Testis (tissue), 3 donors: Measurements from ENCODE around the gene PLCL2. TPM values are rescaled to one million over a fixed set of nuclear protein-coding genes. Genes with fewer than 3 reads are reported as not detected.

ENCODE experiments used
- DNase-seq: peaks from one replicate; pipeline ENCODE4 v3.0.0-alpha.2; 2019
- H3K27ac ChIP-seq, 2 donors: fragments of 200-600 bp; sonication (generic); one replicate each; pipeline ENCODE4 v1.5.1; 2019
- H3K27me3 ChIP-seq: fragments of 200-600 bp; sonication (generic); one replicate; pipeline ENCODE4 v1.5.1; 2019
- H3K36me3 ChIP-seq: fragments of 200-600 bp; sonication (generic); one replicate; pipeline ENCODE4 v1.5.1; 2017; ENCODE audit warnings: low read depth; ENCODE audit errors: missing control alignments
- H3K4me1 ChIP-seq: fragments of 200-600 bp; sonication (generic); one replicate; pipeline ENCODE4 v1.5.1; 2019
- H3K4me3 ChIP-seq, 2 donors: fragments of 200-600 bp; sonication (generic); one replicate each; pipeline ENCODE4 v1.5.1; 2017 to 2019
- H3K9me3 ChIP-seq: fragments of 200-600 bp; sonication (generic); one replicate; pipeline ENCODE4 v1.5.1; 2017
- POLR2A ChIP-seq: fragments of 450-650 bp; IDR thresholded peaks from one replicate; pipeline ENCODE4 v1.6.1; 2017; ENCODE audit warnings: antibody characterized with exemption, mild to moderate bottlenecking, moderate library complexity
- WGBS, 2 donors: methylation state at CpG; one replicate each; pipeline ENCODE4 v1.1.5; 2018; 5-methylcytosine and 5-hydroxymethylcytosine counted together
- intact Hi-C: fragments of 100-400 bp; cut with DNase I; formaldehyde crosslinking; loops from one replicate; pipeline ENCODE4 v1.15.1; 2023; ENCODE audit warnings: low total_unique reads
- polyA plus RNA-seq: library from polyadenylated mRNA; stranded (reverse); fragments of 350-450 nt; fragmentation: Illumina TruSeq; extraction: RNeasy Lipid Tissue Mini Kit (QIAGEN cat#74804); gene quantifications from one replicate; pipeline ENCODE4 v1.2.3, GENCODE V29; 2014; ENCODE audit warnings: low read depth, low replicate concordance; ENCODE audit not compliant: insufficient read depth
- total RNA-seq, 2 donors: library from RNA; depleted of rRNA; stranded (reverse); fragments of >200 nt; gene quantifications; one replicate each; pipeline ENCODE4 v1.2.3, GENCODE V29; 2016
- TF ChIP-seq, protein P1 (sequence below), 3 experiments: fragments of 450-650 bp in 2 of 3; fragments of 200-600 bp in 1 of 3; sonication (generic) in 1 of 3; IDR thresholded peaks; one replicate each; pipeline ENCODE4 v1.5.1; 2016 to 2019; ENCODE audit warnings: antibody characterized with exemption in 3 of 3, mild to moderate bottlenecking in 2 of 3, moderate library complexity in 1 of 3

Gene PLCL2
- total and polyA plus RNA-seq, 3 donors from 2014 or later: 10.7 to 23.0 (median 15.0) TPM

DNA sequence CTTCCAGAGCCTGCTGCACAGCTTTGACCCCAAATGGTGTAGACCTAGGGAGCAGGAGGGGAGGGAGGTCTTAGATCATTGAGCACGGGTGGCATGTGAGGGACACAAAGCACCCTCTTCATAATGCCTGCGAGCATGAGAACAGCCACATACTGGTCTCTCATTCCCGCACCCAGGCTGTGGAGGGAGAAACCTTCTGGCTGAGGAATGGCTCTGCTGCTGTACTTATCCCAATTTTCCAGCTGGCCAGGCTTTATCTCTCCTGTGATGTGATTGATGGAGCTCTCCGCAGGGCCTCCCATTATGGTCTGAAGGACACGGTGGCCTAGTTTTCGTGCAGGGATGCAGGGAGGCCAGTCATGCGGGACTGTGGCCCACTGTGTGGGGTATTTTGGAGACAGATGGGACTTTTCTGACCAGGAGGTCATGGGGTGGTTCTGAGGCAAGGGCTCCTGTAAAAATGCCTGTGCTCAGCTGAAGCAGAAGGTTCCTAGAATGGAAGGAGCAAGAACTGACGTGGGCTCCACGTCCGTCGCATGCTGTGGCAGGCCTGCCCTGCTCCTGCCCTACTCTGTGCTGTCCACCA is 251.5 kb downstream of the PLCL2 start:
- 36 to 53% methylated on average over 2 to 11 of the region's 11 CpGs for WGBS, 2 donors
- TF ChIP-seq, protein P1, sequence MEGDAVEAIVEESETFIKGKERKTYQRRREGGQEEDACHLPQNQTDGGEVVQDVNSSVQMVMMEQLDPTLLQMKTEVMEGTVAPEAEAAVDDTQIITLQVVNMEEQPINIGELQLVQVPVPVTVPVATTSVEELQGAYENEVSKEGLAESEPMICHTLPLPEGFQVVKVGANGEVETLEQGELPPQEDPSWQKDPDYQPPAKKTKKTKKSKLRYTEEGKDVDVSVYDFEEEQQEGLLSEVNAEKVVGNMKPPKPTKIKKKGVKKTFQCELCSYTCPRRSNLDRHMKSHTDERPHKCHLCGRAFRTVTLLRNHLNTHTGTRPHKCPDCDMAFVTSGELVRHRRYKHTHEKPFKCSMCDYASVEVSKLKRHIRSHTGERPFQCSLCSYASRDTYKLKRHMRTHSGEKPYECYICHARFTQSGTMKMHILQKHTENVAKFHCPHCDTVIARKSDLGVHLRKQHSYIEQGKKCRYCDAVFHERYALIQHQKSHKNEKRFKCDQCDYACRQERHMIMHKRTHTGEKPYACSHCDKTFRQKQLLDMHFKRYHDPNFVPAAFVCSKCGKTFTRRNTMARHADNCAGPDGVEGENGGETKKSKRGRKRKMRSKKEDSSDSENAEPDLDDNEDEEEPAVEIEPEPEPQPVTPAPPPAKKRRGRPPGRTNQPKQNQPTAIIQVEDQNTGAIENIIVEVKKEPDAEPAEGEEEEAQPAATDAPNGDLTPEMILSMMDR (IDR thresholded peaks at IDR 0.05): no peak
- TF ChIP-seq POLR2A: no peak
- peak; percentile 89 for DNase-seq
- intact Hi-C loops: no loop called here
- Histone ChIP-seq H3K27ac (peak overlapping the region in 1 of 2 donors; percentile 38), H3K36me3 (no peaks in the 10 kb centered on the region), H3K27me3 (no peaks in the 10 kb centered on the region), H3K4me1 (peaks cover 30% of the 10 kb centered on the region), H3K4me3 (no peak overlapping the region), H3K9me3 (no peaks in the 10 kb centered on the region)

DNA sequence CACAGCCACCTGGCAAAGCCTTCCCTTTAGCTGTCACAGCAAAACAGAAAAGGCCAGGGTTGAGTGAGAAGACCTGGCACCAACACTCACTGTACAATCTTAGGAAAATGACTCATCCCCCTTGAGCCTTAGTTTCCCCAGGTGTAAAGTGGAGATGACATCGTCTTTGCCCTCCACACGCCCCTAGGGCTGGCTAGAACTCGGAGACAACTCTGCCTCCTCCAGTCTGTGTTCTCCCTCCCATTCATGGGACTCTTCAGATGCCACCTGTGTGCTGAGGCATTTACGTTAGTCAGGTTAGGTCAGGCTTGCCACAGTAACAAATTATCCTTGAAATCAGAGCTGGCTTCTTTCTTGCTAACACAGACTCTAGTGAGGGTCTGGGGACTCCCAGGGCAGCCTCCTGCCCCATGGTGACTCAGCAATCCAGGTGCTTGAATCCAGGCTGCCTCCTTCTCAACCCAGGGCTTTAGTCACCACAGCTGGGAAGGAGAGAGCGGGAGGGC is 252.6 kb downstream of the PLCL2 start:
- H3K9me3 ChIP-seq: no peaks in the 10 kb centered on the region
- H3K4me3 ChIP-seq: no peak overlapping the region
- H3K4me1 ChIP-seq: peaks cover 30% of the 10 kb centered on the region
- no peak for TF ChIP-seq POLR2A
- TF ChIP-seq, protein P1 (IDR thresholded peaks at IDR 0.05): no peak
- no peak overlapping the region for H3K27ac ChIP-seq
- DNase-seq: no peak
- whole genome bisulfite sequencing, 2 donors: 92 to 95% methylated on average over 5 of the region's 5 CpGs
- H3K36me3 ChIP-seq: no peaks in the 10 kb centered on the region
- intact Hi-C loops: no loop called here
- no peaks in the 10 kb centered on the region for H3K27me3 ChIP-seq

DNA sequence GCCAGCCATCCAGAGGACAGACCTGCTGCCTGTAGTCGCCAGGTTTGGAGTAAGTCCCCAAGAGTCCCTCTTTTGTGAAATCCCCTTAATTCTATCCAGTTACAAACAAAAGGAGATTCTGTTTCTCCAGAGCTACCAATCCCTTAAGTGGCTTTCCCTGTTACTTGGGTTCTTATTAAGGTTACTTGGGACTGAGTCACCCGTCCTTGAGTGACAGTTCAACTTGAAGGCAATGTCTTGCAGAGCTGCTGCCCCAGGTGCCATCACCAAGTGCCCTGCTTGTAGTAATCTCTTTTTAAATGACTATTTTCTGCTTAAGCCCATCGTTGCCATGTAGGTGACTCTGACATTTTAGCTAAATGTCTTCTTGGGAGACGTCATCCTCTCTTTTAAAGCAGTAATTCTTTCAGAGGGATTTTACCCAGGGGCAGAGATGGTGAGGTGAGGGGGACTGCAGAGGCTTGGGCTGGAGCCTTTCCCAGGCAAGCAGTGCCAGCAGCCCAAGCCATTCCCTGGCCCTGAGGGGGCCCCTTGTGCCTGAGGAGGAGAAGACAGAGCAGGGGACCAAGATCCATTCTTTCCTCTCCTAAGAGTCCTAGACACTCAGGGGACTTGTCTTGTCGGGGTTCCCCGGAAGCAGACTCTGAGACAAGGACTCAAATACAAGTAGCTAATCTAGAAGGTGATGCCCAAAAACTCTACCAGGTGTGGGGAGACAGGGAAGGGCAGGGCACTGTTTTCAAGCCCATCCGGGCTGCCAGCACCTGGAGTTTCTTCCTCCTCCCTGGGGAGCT is 253.7 kb downstream of the PLCL2 start:
- H3K36me3 ChIP-seq: no peaks in the 10 kb centered on the region
- whole genome bisulfite sequencing, 2 donors: 82 to 85% methylated on average over 7 of the region's 7 CpGs
- DNase-seq: no peak
- peaks cover 30% of the 10 kb centered on the region for H3K4me1 ChIP-seq
- H3K4me3 ChIP-seq: no peak overlapping the region
- intact Hi-C loops: no loop called here
- TF ChIP-seq, protein P1 (IDR thresholded peaks at IDR 0.05): no peak
- TF ChIP-seq POLR2A: no peak
- no peak overlapping the region for H3K27ac ChIP-seq
- no peaks in the 10 kb centered on the region for H3K9me3 ChIP-seq
- H3K27me3 ChIP-seq: no peaks in the 10 kb centered on the region
